ENCODE results near the gene PHF19. TPM values are rescaled to one million over a fixed set of nuclear protein-coding genes. Genes with fewer than 3 reads are reported as not detected.

PHF19 gene
- total RNA-seq, 1 donor from 2014 or later: 44.9 TPM

- H3K4me1 ChIP-seq: peaks cover 4% of the 10 kb centered on the region
- TF ChIP-seq CTCF (IDR thresholded peaks at IDR 0.05) (no peak), POLR2A (IDR thresholded peaks at IDR 0.05) (no peak), POLR2AphosphoS5 (IDR thresholded peaks at IDR 0.05; ENCODE audit: insufficient read depth in 1 of 2, low read depth in 1 of 2) (no peak)
Observed at GRCh38 chr9:120904978-120905301, 28.0 kb upstream of the PHF19 start.

GRCh38 chr9:120904061-120904977 is 27.3 kb upstream of the PHF19 start:
- Histone ChIP-seq H3K36me3 (peaks cover 0 to 4% of the 10 kb centered on the region in 2 donors), H3K4me1 (no peaks in the 10 kb centered on the region), H3K27me3 (no peaks in the 10 kb centered on the region), H3K27ac (no peak overlapping the region), H3K9me3 (no peaks in the 10 kb centered on the region), H3K4me3 (no peak overlapping the region)
- intact Hi-C loops (cut with DNase I): no loop called here
- DNase-seq (ENCODE audit: extremely low spot score in 2 of 2): no peak
- no peak for TF ChIP-seq CTCF (IDR thresholded peaks at IDR 0.05)
- TF ChIP-seq POLR2AphosphoS5 (IDR thresholded peaks at IDR 0.05; ENCODE audit: insufficient read depth in 1 of 2, low read depth in 1 of 2): peak in 1 of 2 donors; percentile 20
- no peak for TF ChIP-seq POLR2A (IDR thresholded peaks at IDR 0.05)

More at GRCh38 chr9:120904978-120905301, 28.0 kb upstream of the PHF19 start:
- Histone ChIP-seq H3K36me3 (peaks cover 0 to 4% of the 10 kb centered on the region in 2 donors), H3K27ac (no peak overlapping the region), H3K9me3 (no peaks in the 10 kb centered on the region), H3K27me3 (no peaks in the 10 kb centered on the region), H3K4me3 (no peak overlapping the region)
- intact Hi-C loops (cut with DNase I): no loop called here
- no peak for DNase-seq (ENCODE audit: extremely low spot score in 2 of 2)

- intact Hi-C loops (cut with DNase I): no loop called here
- H3K9me3 ChIP-seq: no peaks in the 10 kb centered on the region
- H3K27me3 ChIP-seq: no peaks in the 10 kb centered on the region
- no peak overlapping the region for H3K27ac ChIP-seq
- no peaks in the 10 kb centered on the region for H3K36me3 ChIP-seq
- H3K4me1 ChIP-seq: no peaks in the 10 kb centered on the region
- TF ChIP-seq CTCF (IDR thresholded peaks at IDR 0.05) (no peak), POLR2AphosphoS5 (IDR thresholded peaks at IDR 0.05; ENCODE audit: insufficient read depth in 1 of 2, low read depth in 1 of 2) (no peak), POLR2A (IDR thresholded peaks at IDR 0.05) (no peak)
- H3K4me3 ChIP-seq: no peak overlapping the region
- no peak for DNase-seq (ENCODE audit: extremely low spot score in 2 of 2)
Observed at GRCh38 chr9:120902569-120903535, 25.9 kb upstream of the PHF19 start.

DNA sequence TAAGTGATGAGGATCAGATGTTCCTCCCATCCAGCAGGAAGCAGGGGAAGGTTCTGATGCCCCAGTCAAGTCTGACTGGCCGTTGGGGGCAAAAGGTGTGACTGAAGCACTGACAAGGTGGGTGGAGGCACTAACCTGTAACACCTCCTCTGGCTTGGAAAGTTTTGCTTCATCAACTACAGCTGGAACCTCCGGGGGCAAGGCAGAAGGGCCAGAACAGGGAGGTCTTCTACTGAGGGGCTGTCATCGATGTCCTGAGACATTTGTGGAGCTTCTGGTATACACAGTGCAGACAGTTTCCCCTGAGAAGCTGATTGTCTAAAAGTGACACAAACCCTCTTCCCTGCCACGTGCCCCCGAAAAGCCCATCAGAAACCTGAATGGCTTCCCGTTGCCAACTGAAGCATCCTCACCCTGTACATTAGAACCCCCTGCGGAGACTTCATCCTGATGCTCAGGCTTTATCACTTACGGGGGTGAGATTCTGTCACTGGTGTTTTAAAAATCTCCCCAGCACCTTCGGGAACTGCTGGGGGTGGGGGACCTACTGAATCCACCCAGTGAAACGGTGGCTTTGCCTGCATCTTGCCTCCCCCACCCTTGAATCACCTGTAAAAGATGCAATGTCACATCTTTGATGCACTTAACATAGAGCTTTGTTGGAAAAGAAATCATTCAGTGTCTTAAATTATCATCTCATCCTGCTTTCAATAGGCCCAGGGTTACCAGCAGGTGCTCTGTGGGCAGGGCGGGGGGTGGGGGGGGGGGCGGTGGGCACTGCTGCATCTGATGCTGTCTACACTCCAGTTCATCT is 25.0 kb upstream of the PHF19 start:
- TF ChIP-seq POLR2AphosphoS5 (IDR thresholded peaks at IDR 0.05; ENCODE audit: insufficient read depth in 1 of 2, low read depth in 1 of 2): no peak
- TF ChIP-seq POLR2A (IDR thresholded peaks at IDR 0.05): no peak
- TF ChIP-seq CTCF (IDR thresholded peaks at IDR 0.05): no peak
- no peaks in the 10 kb centered on the region for H3K27me3 ChIP-seq
- intact Hi-C loops (cut with DNase I): no loop called here

More for the DNA sequence above, 25.0 kb upstream of the PHF19 start:
- no peaks in the 10 kb centered on the region for H3K9me3 ChIP-seq
- no peak overlapping the region for H3K4me3 ChIP-seq
- DNase-seq (ENCODE audit: extremely low spot score in 2 of 2): no peak
- peaks cover 5% of the 10 kb centered on the region for H3K4me1 ChIP-seq
- no peaks in the 10 kb centered on the region for H3K36me3 ChIP-seq
- no peak overlapping the region for H3K27ac ChIP-seq
